GM19468 (cell line): ENCODE results near the gene SEMA7A.
"Not testable (repeated sequence)": the region's sequence is repeated elsewhere in the genome, so short reads cannot be mapped to it uniquely, and the experiment has no call there.

Experiments used
- ATAC-seq: cut with Tn5 transposase; IDR thresholded peaks from one replicate; pipeline ENCODE4 v1.9.1; 2021; ENCODE audit warnings: mild to moderate bottlenecking, moderate library complexity, moderate number of reproducible peaks; ENCODE audit not compliant: unreplicated experiment; ENCODE audit errors: extremely low read depth

The SEMA7A gene

GRCh38 chr15:74377831-74378766 is 55.7 kb downstream of the SEMA7A start:
- no peak for ATAC-seq

GRCh38 chr15:74376825-74377581 is 56.8 kb downstream of the SEMA7A start:
- no peak for ATAC-seq

DNA sequence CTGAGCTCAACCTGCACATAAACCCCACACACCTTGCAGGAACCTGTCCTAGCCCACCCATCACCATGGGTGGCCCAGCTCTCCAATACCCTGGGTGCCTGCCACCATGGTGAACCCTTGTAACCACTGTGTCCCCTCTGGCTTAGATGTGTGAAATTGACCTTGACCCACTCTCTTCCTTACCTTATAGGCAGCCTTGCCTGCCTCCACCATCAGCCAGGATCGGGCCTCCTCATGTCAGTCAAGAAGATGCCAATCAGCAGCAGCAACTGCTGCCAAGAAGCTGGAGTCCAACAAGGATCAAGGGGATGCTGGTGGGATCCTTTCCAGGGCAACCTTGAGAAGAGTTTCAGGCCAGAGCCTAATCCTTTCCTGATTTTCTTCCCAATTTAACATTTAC is 57.5 kb downstream of the SEMA7A start:
- no peak for ATAC-seq

- ATAC-seq: peak; percentile 36
Observed at GRCh38 chr15:74375303-74375693, 58.5 kb downstream of the SEMA7A start.

GRCh38 chr15:74374648-74375302 is 59.0 kb downstream of the SEMA7A start:
- no peak for ATAC-seq

DNA sequence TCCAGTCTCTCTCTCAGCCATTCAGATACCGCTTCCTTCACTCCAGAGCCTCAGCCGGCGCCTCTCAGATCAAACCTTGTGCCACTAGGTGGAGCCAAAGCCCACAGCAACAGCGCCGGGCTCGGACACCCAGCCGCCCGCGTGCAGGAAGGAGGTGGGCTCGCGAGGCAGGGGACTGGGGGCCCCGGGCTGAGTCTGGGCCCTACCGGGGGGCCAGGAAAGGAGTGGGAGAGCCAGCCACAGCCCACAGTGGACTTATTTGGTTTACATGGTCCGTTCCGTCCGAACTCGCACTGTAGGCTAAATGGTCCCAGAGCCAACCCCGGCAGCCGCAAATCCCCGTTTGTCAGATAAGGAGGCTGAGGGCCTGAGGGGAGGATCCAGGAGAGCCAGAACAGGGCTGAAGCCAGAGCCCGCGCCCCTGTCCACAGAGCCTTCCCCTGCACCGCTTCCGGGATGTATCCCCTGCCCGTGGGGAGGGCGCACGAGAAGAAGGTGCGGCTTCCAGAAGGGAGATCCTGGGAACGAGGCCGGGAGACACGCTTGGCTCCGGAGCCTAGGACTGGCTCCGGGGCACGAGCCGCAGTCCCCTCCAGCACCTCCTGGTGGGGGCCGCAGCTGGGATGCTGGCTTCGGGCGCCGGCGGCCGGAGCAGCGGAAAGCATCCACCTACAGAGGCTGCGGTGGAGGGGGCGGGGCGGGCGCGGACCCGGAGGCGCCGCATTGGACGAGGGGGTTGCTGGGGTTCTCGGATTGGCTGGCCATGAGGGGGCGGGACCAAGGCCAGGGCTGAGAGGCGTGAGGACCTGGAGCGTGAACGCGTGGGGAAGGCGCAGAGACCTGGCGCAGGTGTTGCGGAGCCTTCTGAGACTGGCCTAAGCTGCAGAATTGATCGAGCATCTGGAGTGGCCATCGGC is 59.8 kb downstream of the SEMA7A start:
- ATAC-seq: peak; percentile 31

- no peak for ATAC-seq
Observed at GRCh38 chr15:74373056-74373650, 60.6 kb downstream of the SEMA7A start.

- no peak for ATAC-seq
Observed at GRCh38 chr15:74370471-74370870, 63.3 kb downstream of the SEMA7A start.

DNA sequence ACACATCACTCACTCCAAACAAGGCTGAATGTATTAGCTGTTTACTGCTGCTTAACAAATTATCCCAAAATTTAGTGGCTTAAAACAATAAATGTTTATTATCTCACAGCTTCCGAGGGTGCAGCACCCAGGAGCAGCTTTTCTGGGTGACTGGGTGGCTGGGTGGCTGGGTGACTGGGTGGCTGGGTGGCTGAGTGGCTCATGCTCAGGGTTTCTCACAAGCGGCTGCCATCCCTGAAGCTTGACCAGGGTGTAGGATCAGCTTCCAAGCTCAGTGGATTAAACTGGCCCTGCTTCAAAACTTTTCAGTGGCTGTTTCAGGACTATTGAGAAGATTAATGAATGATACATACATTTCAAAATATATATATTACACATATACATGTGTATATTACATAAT is 64.0 kb downstream of the SEMA7A start:
- no peak for ATAC-seq

GRCh38 chr15:74369084-74369745 is 64.5 kb downstream of the SEMA7A start:
- no peak for ATAC-seq

GRCh38 chr15:74368121-74368520 is 65.6 kb downstream of the SEMA7A start:
- ATAC-seq: no peak

DNA sequence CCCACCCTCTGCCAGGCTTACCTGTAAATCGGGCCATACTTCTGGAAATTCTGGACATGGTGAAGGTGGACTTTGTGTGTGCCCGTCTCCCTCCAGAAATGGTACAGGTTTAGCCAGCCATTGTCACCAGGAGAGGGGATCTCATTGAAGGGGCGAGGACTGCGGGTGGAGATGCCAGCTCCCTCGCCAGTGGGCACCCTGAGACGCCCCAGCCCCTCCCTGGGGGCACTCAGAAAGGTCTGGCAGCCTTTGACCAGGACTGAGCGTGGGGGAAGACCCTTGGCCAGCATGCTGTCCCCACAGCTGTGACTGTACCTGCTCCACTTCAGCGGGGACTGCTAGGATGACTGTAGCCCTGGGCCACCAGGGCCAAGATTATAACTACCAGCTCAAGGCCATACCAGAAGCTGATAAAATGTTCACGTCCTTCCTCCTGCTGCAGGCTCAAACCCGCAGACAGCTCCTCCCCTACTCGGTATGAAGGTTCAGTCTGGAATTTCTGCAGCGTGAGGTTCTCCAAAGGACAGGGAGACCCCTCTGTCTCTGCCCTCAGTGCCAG is 66.4 kb downstream of the SEMA7A start, which contains the start of gene CYP11A1:
TSS of gene CYP11A1 (minus strand) at position 351 of the 559 bp plus-strand sequence. CDS start at position 290, 61 bp downstream.
- no peak for ATAC-seq

GRCh38 chr15:74365598-74366445 is 67.9 kb downstream of the SEMA7A start:
- no peak for ATAC-seq

GRCh38 chr15:74364936-74365597 is 68.7 kb downstream of the SEMA7A start:
- ATAC-seq: no peak

DNA sequence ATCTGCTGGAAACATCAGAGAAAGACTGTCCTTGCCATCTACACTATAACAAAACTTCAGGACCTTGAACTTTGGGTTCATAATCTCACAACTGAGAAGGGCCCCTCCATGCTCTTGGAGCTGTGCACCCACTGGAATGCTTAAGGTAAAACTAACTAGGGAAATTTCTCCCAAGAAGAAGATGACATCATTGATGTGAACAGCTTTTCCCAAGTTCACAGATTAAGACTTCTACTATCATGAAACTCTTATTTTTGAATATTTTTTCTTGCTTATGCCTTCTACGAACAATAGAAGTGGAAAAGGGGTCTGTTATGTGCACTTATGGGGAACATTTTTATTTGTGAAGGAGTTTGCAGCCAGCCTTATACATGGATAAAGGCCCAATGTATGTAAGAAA is 71.3 kb downstream of the SEMA7A start:
- no peak for ATAC-seq

GRCh38 chr15:74360855-74361254 is 72.9 kb downstream of the SEMA7A start:
- not testable (repeated sequence) for ATAC-seq

GRCh38 chr15:74359376-74359775 is 74.4 kb downstream of the SEMA7A start:
- ATAC-seq: not testable (repeated sequence)
